Measurements from ENCODE around the gene LPAR1.

LPAR1 gene

GRCh38 chr9:110939047-110939446 lies 99.2 kb downstream of the LPAR1 start:
- H3K9me3 ChIP-seq: no peaks in the 10 kb centered on the region
- no peaks in the 10 kb centered on the region for H3K36me3 ChIP-seq
- H3K4me3 ChIP-seq (ENCODE audit: low read depth in 1 of 2, low read length in 1 of 2): no peak overlapping the region
- no peak overlapping the region for H3K27ac ChIP-seq
- no peaks in the 10 kb centered on the region for H3K27me3 ChIP-seq
- no peak for TF ChIP-seq CTCF (IDR thresholded peaks at IDR 0.05)
- H3K4me1 ChIP-seq (ENCODE audit: control insufficient read depth in 1 of 2, insufficient read depth in 1 of 2, low read depth in 1 of 2, low read length in 1 of 2): no peaks in the 10 kb centered on the region

- no peaks in the 10 kb centered on the region for H3K27me3 ChIP-seq
- H3K4me3 ChIP-seq (ENCODE audit: low read depth in 1 of 2, low read length in 1 of 2): no peak overlapping the region
- TF ChIP-seq CTCF (IDR thresholded peaks at IDR 0.05): no peak
- no peaks in the 10 kb centered on the region for H3K9me3 ChIP-seq
- H3K27ac ChIP-seq: no peak overlapping the region
- H3K4me1 ChIP-seq (ENCODE audit: control insufficient read depth in 1 of 2, insufficient read depth in 1 of 2, low read depth in 1 of 2, low read length in 1 of 2): no peaks in the 10 kb centered on the region
- no peaks in the 10 kb centered on the region for H3K36me3 ChIP-seq
Measured at GRCh38 chr9:110938242-110938641, 100.0 kb downstream of the LPAR1 start.

- H3K4me1 ChIP-seq (ENCODE audit: control insufficient read depth in 1 of 2, insufficient read depth in 1 of 2, low read depth in 1 of 2, low read length in 1 of 2): no peaks in the 10 kb centered on the region
Measured at GRCh38 chr9:110936719-110937452, 101.4 kb downstream of the LPAR1 start.

GRCh38 chr9:110936237-110936636 lies 102.0 kb downstream of the LPAR1 start:
- H3K9me3 ChIP-seq: no peaks in the 10 kb centered on the region
- TF ChIP-seq CTCF (IDR thresholded peaks at IDR 0.05): no peak
- H3K4me1 ChIP-seq (ENCODE audit: control insufficient read depth in 1 of 2, insufficient read depth in 1 of 2, low read depth in 1 of 2, low read length in 1 of 2): no peaks in the 10 kb centered on the region
- no peaks in the 10 kb centered on the region for H3K36me3 ChIP-seq
- H3K27me3 ChIP-seq: no peaks in the 10 kb centered on the region
- H3K4me3 ChIP-seq (ENCODE audit: low read depth in 1 of 2, low read length in 1 of 2): no peak overlapping the region
- H3K27ac ChIP-seq: no peak overlapping the region

More at GRCh38 chr9:110936719-110937452, 101.4 kb downstream of the LPAR1 start:
- Histone ChIP-seq H3K4me3 (ENCODE audit: low read depth in 1 of 2, low read length in 1 of 2) (no peak overlapping the region), H3K9me3 (no peaks in the 10 kb centered on the region), H3K36me3 (no peaks in the 10 kb centered on the region), H3K27ac (no peak overlapping the region), H3K27me3 (no peaks in the 10 kb centered on the region)
- TF ChIP-seq CTCF (IDR thresholded peaks at IDR 0.05): no peak

GRCh38 chr9:110935829-110936228 lies 102.4 kb downstream of the LPAR1 start:
- Histone ChIP-seq H3K4me3 (ENCODE audit: low read depth in 1 of 2, low read length in 1 of 2) (no peak overlapping the region), H3K27me3 (no peaks in the 10 kb centered on the region), H3K9me3 (no peaks in the 10 kb centered on the region), H3K36me3 (no peaks in the 10 kb centered on the region), H3K4me1 (ENCODE audit: control insufficient read depth in 1 of 2, insufficient read depth in 1 of 2, low read depth in 1 of 2, low read length in 1 of 2) (no peaks in the 10 kb centered on the region), H3K27ac (no peak overlapping the region)
- no peak for TF ChIP-seq CTCF (IDR thresholded peaks at IDR 0.05)

Data from neutrophil (primary cell).